ENCODE measurements around the gene GDF2. TPM values are rescaled to one million over a fixed set of nuclear protein-coding genes. Genes with fewer than 3 reads are reported as not detected.

Gene GDF2
- total RNA-seq, 1 donor from 2014 or later = not detected

DNA sequence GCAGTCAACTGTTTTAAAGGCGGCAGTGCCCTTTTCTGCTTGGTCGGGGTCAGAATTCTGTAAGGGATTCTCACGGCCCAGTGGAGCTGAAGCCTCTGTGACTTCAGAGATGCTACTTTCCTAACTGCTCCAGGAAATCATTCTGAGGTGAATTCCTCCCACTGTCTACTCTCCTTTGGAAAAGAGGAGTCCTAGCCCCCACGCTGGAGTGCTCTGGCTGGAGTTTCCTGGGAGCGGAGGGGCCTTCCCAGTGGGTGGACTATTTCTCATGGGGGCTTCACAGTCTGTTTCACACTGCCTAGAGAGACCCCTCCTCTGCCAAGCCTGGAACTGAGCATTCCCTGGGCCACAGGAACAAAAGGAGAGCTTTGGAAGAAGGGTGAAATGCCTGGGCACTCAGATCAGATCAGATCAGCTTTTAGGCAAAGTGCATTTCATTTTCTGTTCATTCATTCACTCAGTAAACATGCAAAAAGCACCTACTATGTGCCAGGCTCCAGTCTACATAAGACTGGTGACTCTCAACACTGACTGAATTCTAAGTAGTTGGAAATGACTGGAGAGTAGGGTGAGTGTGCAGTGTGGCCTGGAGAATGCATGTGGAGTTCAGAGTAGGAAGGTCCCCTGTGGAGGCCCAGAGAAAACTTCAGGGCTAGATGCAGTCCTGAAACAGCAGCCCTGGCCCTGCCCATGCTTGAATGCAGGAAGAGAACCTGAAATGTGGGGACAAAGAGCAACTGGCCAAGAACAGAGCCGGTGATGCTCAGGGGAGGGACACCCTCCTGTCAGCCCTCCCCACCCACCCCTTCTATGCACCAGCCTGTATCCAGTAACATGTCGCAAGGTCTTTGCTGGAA, 49.6 kb downstream of the GDF2 start:
- H3K9me3 Mint-ChIP-seq = no peaks in the 10 kb centered on the region
- DNase-seq (ENCODE audit: extremely low spot score, unreplicated experiment) = peak; percentile 42
- no peaks in the 10 kb centered on the region for H3K4me1 Mint-ChIP-seq (ENCODE audit: unreplicated experiment)
- H3K27ac Mint-ChIP-seq = no peak overlapping the region
- TF ChIP-seq, protein P1, sequence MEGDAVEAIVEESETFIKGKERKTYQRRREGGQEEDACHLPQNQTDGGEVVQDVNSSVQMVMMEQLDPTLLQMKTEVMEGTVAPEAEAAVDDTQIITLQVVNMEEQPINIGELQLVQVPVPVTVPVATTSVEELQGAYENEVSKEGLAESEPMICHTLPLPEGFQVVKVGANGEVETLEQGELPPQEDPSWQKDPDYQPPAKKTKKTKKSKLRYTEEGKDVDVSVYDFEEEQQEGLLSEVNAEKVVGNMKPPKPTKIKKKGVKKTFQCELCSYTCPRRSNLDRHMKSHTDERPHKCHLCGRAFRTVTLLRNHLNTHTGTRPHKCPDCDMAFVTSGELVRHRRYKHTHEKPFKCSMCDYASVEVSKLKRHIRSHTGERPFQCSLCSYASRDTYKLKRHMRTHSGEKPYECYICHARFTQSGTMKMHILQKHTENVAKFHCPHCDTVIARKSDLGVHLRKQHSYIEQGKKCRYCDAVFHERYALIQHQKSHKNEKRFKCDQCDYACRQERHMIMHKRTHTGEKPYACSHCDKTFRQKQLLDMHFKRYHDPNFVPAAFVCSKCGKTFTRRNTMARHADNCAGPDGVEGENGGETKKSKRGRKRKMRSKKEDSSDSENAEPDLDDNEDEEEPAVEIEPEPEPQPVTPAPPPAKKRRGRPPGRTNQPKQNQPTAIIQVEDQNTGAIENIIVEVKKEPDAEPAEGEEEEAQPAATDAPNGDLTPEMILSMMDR (conservative IDR thresholded peaks at IDR 0.05) = no peak
- H3K27me3 Mint-ChIP-seq = no peaks in the 10 kb centered on the region
- H3K36me3 Mint-ChIP-seq = no peaks in the 10 kb centered on the region
- no peak overlapping the region for H3K4me3 Mint-ChIP-seq

DNA sequence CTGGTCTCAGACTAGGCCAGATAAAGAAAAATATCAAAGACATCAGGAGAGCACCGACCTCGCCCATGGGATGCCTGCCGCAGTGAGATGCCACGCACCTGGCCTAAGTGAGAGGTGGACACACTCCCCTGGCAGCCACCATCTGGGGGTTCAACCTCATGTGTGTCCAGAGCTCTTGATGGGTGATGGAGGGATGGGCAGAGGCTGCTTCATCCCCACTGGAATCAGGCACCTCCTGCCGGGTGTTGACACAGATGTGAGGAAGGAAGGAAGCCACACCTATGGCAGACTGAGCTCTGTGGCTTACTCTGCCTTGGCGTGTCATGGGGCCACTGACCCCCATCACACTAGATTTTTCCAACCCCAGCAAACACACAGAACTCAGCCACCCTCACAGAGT, 50.5 kb downstream of the GDF2 start:
- no peaks in the 10 kb centered on the region for H3K36me3 Mint-ChIP-seq
- DNase-seq (ENCODE audit: extremely low spot score, unreplicated experiment) = peak; percentile 56
- H3K9me3 Mint-ChIP-seq = no peaks in the 10 kb centered on the region
- peaks cover 5% of the 10 kb centered on the region for H3K4me1 Mint-ChIP-seq (ENCODE audit: unreplicated experiment)
- no peak overlapping the region for H3K4me3 Mint-ChIP-seq
- H3K27ac Mint-ChIP-seq = no peak overlapping the region
- peaks cover 7% of the 10 kb centered on the region for H3K27me3 Mint-ChIP-seq
- TF ChIP-seq, protein P1 (conservative IDR thresholded peaks at IDR 0.05) = no peak

DNA sequence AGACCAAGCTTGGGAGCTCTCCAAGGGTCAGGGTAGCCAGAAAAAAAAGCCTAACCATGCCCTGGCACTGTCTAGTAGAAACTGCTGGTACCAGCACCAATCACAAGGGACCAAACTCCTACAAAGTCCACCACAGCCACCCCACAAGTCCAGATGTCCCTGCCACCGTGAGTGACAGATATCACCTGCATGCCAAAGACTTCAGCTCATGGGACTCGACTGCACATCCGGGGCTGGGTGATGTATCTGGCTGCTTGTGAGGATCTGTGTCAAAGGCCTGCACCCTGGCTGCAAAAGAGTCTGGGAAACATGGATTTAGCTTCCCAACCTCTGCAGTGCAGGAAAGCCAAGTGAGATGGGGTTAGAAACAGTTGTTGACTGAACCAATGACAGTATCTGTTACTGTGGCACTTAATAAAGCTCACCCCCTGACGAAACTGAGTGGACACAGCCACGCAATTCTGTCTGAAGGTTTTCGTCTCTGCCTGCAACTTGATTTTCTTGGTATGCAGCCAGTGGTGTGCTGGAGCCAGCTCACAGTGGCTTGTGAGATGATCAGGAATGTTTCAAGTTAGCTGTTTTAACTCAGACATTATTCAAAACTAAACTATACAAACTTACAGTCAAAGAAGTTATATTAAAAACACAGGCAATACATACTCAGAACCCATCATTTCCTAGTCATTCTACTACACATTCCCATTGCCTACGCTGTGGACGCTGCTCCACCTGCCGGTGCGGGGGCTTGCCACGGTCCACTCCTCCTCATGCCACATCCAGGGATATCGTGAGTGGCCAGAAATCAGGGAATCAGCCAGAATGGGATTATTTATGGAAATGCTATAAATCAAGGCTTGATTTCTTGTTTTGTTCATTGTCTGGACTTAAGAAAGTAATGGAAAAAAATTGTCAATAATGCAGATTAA, 52.6 kb downstream of the GDF2 start:
- Mint-ChIP-seq H3K27me3 (peaks cover 18% of the 10 kb centered on the region), H3K4me1 (ENCODE audit: unreplicated experiment) (peaks cover 10% of the 10 kb centered on the region), H3K36me3 (no peaks in the 10 kb centered on the region), H3K27ac (no peak overlapping the region), H3K9me3 (no peaks in the 10 kb centered on the region), H3K4me3 (no peak overlapping the region)
- peak; percentile 32 for DNase-seq (ENCODE audit: extremely low spot score, unreplicated experiment)
- TF ChIP-seq, protein P1 (conservative IDR thresholded peaks at IDR 0.05) = no peak

DNA sequence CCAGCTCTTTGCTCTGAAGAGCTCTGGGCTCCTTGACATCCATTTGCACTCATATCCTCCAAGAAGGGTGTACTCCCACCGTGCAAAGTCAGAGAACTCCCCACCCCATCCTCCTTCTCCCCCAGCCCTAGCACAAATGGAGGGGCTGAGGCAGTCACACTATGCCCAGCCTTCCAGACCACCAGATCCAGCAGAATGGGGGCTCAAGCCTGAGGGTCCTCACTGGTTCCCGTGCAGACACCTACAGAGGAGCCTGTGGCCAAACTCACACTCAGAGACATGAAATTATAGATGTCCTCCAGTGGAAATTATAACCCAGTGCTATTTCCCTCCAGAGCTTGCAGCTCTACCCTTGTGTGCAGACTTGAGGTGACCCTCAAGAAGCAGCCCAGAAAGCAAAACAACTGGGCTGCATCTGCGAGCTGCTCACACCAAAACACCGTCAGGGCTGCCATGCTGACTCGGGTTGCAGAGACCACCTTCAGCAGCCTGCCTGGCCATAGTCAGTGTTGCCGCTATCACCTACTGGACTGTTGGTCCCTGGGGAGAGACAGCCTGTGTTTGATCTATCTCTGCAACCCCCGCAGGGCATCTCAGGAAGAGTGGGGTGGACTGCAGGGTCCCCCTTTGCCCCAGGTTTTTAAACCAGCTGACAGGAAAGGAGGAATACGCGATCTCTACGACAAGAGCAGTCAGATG, 54.4 kb downstream of the GDF2 start:
- DNase-seq (ENCODE audit: extremely low spot score, unreplicated experiment) = peak; percentile 43
- H3K4me3 Mint-ChIP-seq = no peak overlapping the region
- no peak overlapping the region for H3K27ac Mint-ChIP-seq
- peaks cover 32% of the 10 kb centered on the region for H3K27me3 Mint-ChIP-seq
- TF ChIP-seq, protein P1 (conservative IDR thresholded peaks at IDR 0.05) = no peak
- H3K4me1 Mint-ChIP-seq (ENCODE audit: unreplicated experiment) = peaks cover 16% of the 10 kb centered on the region
- H3K36me3 Mint-ChIP-seq = no peaks in the 10 kb centered on the region
- H3K9me3 Mint-ChIP-seq = no peaks in the 10 kb centered on the region

Other genes with a start within 250 kb of the GDF2 start
- gene GDF10, start 22.3 kb upstream of the GDF2 start, total RNA-seq (ENCODE audit: low replicate concordance) = 0.57 and 46.8 TPM in 2 replicates
- gene RBP3, start 25.9 kb downstream of the GDF2 start, total RNA-seq (ENCODE audit: low replicate concordance) = not detected in 2 replicates
- 4.0 and 4.9 TPM in 2 replicates for gene ZNF488, start 61.8 kb downstream of the GDF2 start, total RNA-seq (ENCODE audit: low replicate concordance)
- gene ANXA8, start 161.7 kb downstream of the GDF2 start, total RNA-seq (ENCODE audit: low replicate concordance) = 0.94 and 2.0 TPM in 2 replicates
- gene FAM25G, start 169.2 kb downstream of the GDF2 start, total RNA-seq (ENCODE audit: low replicate concordance) = not detected in 2 replicates
- gene AGAP9, start 201.2 kb downstream of the GDF2 start, total RNA-seq (ENCODE audit: low replicate concordance) = 8.4 and 14.2 TPM in 2 replicates

Measured in type B pancreatic cell (in vitro differentiated cells).